Activated T-helper 2 cell treated with anti-CD3 and anti-CD28 coated beads, Interferon-gamma antibody, Interleukin-2, Interleukin-4, amounts not matched to agents 10 μg/mL and 5 μg/mL and 100 μg/mL, durations not matched to agents 14 hours and 24 hours and 36 hours (primary cell): ENCODE data around the gene PIK3C2G. TPM values are rescaled to one million over a fixed set of nuclear protein-coding genes. Genes with fewer than 3 reads are reported as not detected.

Experiments used
- DNase-seq: peaks from one replicate; pipeline ENCODE4 v3.0.0; 2021; ENCODE audit warnings: low spot score
- H3K27ac Mint-ChIP-seq: one replicate; pipeline ENCODE4 v1.8.0; 2021; ENCODE audit warnings: mixed read lengths
- H3K27me3 Mint-ChIP-seq: one replicate; pipeline ENCODE4 v1.8.0; 2021; ENCODE audit warnings: low read depth, mixed read lengths
- H3K36me3 Mint-ChIP-seq: one replicate; pipeline ENCODE4 v1.8.0; 2021; ENCODE audit warnings: low read depth, mixed read lengths
- H3K4me1 Mint-ChIP-seq: one replicate; pipeline ENCODE4 v1.8.0; 2021; ENCODE audit warnings: low read depth, mixed read lengths
- H3K4me3 Mint-ChIP-seq: one replicate; pipeline ENCODE4 v1.8.0; 2021; ENCODE audit warnings: low read depth, mild to moderate bottlenecking, moderate library complexity, mixed read lengths
- H3K9me3 Mint-ChIP-seq: one replicate; pipeline ENCODE4 v1.8.0; 2021; ENCODE audit warnings: mixed read lengths
- intact Hi-C: fragments of 100-400 bp; cut with micrococcal nuclease; formaldehyde crosslinking; loops from one replicate; pipeline ENCODE4 v1.15.1; 2023
- total RNA-seq: library from RNA; stranded (reverse); gene quantifications from 2 replicates; pipeline ENCODE4 v1.2.3, GENCODE V29; 2022

PIK3C2G gene
- total RNA-seq, 1 donor from 2014 or later = not detected

- Mint-ChIP-seq H3K4me3 (no peak overlapping the region), H3K9me3 (peaks cover 2% of the 10 kb centered on the region), H3K36me3 (no peaks in the 10 kb centered on the region), H3K27ac (no peak overlapping the region), H3K4me1 (no peaks in the 10 kb centered on the region), H3K27me3 (no peaks in the 10 kb centered on the region)
- DNase-seq = no peak
- intact Hi-C loops = no loop called here
These were observed 61.8 kb downstream of the PIK3C2G start for GRCh38 chr12:18323159-18323558.

- H3K27ac Mint-ChIP-seq = no peak overlapping the region
- H3K36me3 Mint-ChIP-seq = no peaks in the 10 kb centered on the region
- intact Hi-C loops = no loop called here
- no peaks in the 10 kb centered on the region for H3K4me1 Mint-ChIP-seq
- H3K4me3 Mint-ChIP-seq = no peak overlapping the region
- peaks cover 3% of the 10 kb centered on the region for H3K9me3 Mint-ChIP-seq
- H3K27me3 Mint-ChIP-seq = no peaks in the 10 kb centered on the region
- no peak for DNase-seq
These were observed 65.7 kb downstream of the PIK3C2G start for GRCh38 chr12:18327036-18327435.

GRCh38 chr12:18332173-18332572 is 70.9 kb downstream of the PIK3C2G start:
- Mint-ChIP-seq H3K9me3 (peaks cover 7% of the 10 kb centered on the region), H3K4me3 (no peak overlapping the region), H3K27ac (no peak overlapping the region), H3K36me3 (no peaks in the 10 kb centered on the region), H3K27me3 (no peaks in the 10 kb centered on the region), H3K4me1 (no peaks in the 10 kb centered on the region)
- intact Hi-C loops = no loop called here
- DNase-seq = no peak

- Mint-ChIP-seq H3K4me1 (no peaks in the 10 kb centered on the region), H3K9me3 (no peaks in the 10 kb centered on the region), H3K36me3 (no peaks in the 10 kb centered on the region), H3K27me3 (no peaks in the 10 kb centered on the region), H3K27ac (no peak overlapping the region), H3K4me3 (no peak overlapping the region)
- DNase-seq = no peak
- intact Hi-C loops = no loop called here
These were observed 78.3 kb downstream of the PIK3C2G start for GRCh38 chr12:18339633-18340032.

DNA sequence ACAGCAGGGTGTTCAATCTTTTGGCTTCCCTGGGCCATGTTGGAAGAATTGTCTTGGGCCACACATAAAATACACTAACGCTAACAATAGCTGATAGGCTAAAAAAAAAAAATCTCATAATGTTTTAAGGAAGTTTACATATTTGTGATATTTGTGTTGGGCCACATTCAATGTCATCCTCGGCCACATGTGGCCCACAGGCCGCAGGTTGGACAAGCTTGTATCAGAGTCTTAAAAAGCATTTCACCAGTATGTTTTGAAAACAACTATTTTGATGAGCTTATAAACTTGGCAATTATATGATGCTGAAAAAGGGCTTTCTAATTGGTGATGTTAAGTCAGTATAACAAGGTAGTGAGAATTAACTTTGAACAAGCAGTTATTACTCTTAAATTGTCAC is 78.9 kb downstream of the PIK3C2G start:
- H3K9me3 Mint-ChIP-seq = no peaks in the 10 kb centered on the region
- H3K36me3 Mint-ChIP-seq = no peaks in the 10 kb centered on the region
- no peak for DNase-seq
- H3K4me1 Mint-ChIP-seq = no peaks in the 10 kb centered on the region
- no peak overlapping the region for H3K4me3 Mint-ChIP-seq
- intact Hi-C loops = no loop called here
- H3K27me3 Mint-ChIP-seq = no peaks in the 10 kb centered on the region
- no peak overlapping the region for H3K27ac Mint-ChIP-seq

DNA sequence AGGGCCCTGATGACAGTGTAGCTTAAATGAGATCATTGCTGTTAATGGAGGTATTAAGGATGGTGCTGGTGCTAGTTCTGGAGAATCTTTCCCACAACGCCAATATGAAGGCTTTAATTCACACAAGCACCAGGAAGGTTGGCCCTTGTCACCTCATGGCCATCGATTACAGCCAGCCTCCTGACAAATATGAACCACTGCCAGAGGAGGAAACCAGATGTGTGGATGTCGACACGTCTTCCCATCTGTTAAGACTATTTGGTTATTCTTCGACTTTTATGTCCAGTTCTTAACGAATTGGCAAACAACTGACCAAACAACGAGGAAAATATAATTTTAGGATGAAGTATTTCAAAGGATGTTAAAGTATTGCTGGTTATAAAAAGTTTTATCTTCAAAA is 79.5 kb downstream of the PIK3C2G start:
- no peak overlapping the region for H3K4me3 Mint-ChIP-seq
- H3K4me1 Mint-ChIP-seq = no peaks in the 10 kb centered on the region
- no peaks in the 10 kb centered on the region for H3K27me3 Mint-ChIP-seq
- H3K9me3 Mint-ChIP-seq = no peaks in the 10 kb centered on the region
- intact Hi-C loops = no loop called here
- H3K36me3 Mint-ChIP-seq = no peaks in the 10 kb centered on the region
- no peak overlapping the region for H3K27ac Mint-ChIP-seq
- DNase-seq = no peak

GRCh38 chr12:18343708-18344107 is 82.4 kb downstream of the PIK3C2G start:
- Mint-ChIP-seq H3K27ac (no peak overlapping the region), H3K27me3 (no peaks in the 10 kb centered on the region), H3K4me1 (no peaks in the 10 kb centered on the region), H3K9me3 (no peaks in the 10 kb centered on the region), H3K36me3 (no peaks in the 10 kb centered on the region), H3K4me3 (no peak overlapping the region)
- intact Hi-C loops = no loop called here
- DNase-seq = no peak

- Mint-ChIP-seq H3K9me3 (peaks cover 5% of the 10 kb centered on the region), H3K4me1 (no peaks in the 10 kb centered on the region), H3K27ac (no peak overlapping the region), H3K4me3 (no peak overlapping the region), H3K36me3 (no peaks in the 10 kb centered on the region), H3K27me3 (no peaks in the 10 kb centered on the region)
- intact Hi-C loops = no loop called here
- DNase-seq = no peak
These were observed 83.9 kb downstream of the PIK3C2G start for GRCh38 chr12:18345021-18345735.

DNA sequence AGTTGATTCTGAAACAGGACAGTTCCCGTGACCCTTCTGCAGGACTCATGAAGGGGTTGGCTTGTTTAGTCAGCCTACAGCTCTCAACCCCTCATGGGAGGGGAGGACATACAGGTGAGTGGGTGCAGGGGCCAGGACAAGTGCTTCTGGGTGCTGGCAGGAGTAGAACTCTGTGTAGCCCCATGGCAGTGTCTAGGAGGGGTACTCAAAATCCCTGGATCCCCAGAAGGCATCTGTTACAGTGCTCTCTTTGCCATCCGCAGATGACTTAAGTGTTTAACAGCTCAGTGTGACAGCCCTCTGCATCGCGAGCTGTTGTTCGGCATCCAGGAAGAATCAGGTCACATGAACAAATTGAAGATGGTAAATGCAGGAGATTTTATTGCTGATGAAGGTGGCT is 91.0 kb downstream of the PIK3C2G start:
- Mint-ChIP-seq H3K4me3 (no peak overlapping the region), H3K9me3 (peaks cover 15% of the 10 kb centered on the region), H3K27me3 (no peaks in the 10 kb centered on the region), H3K36me3 (no peaks in the 10 kb centered on the region), H3K4me1 (no peaks in the 10 kb centered on the region), H3K27ac (no peak overlapping the region)
- intact Hi-C loops = no loop called here
- no peak for DNase-seq

- H3K27me3 Mint-ChIP-seq = no peaks in the 10 kb centered on the region
- H3K4me1 Mint-ChIP-seq = no peaks in the 10 kb centered on the region
- no peaks in the 10 kb centered on the region for H3K36me3 Mint-ChIP-seq
- intact Hi-C loops = no loop called here
- DNase-seq = no peak
- peaks cover 14% of the 10 kb centered on the region for H3K9me3 Mint-ChIP-seq
- no peak overlapping the region for H3K27ac Mint-ChIP-seq
- no peak overlapping the region for H3K4me3 Mint-ChIP-seq
These were observed 94.1 kb downstream of the PIK3C2G start for GRCh38 chr12:18355429-18355828.

GRCh38 chr12:18358077-18358476 is 96.8 kb downstream of the PIK3C2G start:
- Mint-ChIP-seq H3K27me3 (no peaks in the 10 kb centered on the region), H3K4me3 (no peak overlapping the region), H3K27ac (no peak overlapping the region), H3K4me1 (no peaks in the 10 kb centered on the region), H3K36me3 (no peaks in the 10 kb centered on the region), H3K9me3 (peaks cover 20% of the 10 kb centered on the region)
- no peak for DNase-seq
- intact Hi-C loops = no loop called here

GRCh38 chr12:18358930-18359329 is 97.6 kb downstream of the PIK3C2G start:
- Mint-ChIP-seq H3K9me3 (peaks cover 23% of the 10 kb centered on the region), H3K36me3 (no peaks in the 10 kb centered on the region), H3K4me3 (no peak overlapping the region), H3K27ac (no peak overlapping the region), H3K4me1 (no peaks in the 10 kb centered on the region), H3K27me3 (no peaks in the 10 kb centered on the region)
- intact Hi-C loops = no loop called here
- DNase-seq = no peak

DNA sequence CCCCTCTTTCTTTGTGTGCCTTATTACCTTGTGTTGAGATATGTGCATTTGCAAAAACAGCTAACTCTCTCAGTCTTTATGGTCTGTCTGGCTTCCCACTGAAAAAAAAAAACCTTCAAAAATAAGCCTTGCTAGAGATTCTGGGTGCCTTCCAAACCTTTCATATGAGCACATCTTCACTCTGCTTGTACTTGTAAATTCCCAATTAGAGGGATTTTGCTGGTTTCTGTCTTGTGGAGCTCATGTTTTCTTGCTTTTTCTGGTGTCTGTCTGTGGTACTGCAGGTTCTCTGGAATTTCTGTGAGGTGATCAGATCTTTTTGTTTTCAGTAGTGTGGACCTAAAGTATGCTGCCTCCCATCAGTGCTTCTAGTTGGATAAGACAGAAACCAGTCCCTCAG is 100.1 kb downstream of the PIK3C2G start:
- Mint-ChIP-seq H3K9me3 (peaks cover 31% of the 10 kb centered on the region), H3K27ac (no peak overlapping the region), H3K36me3 (no peaks in the 10 kb centered on the region), H3K4me1 (no peaks in the 10 kb centered on the region), H3K27me3 (no peaks in the 10 kb centered on the region), H3K4me3 (no peak overlapping the region)
- no peak for DNase-seq
- intact Hi-C loops = no loop called here

- no peaks in the 10 kb centered on the region for H3K36me3 Mint-ChIP-seq
- intact Hi-C loops = no loop called here
These were observed 102.0 kb downstream of the PIK3C2G start for GRCh38 chr12:18363321-18363720.

More at GRCh38 chr12:18363321-18363720, 102.0 kb downstream of the PIK3C2G start:
- Mint-ChIP-seq H3K9me3 (peaks cover 28% of the 10 kb centered on the region), H3K27me3 (no peaks in the 10 kb centered on the region), H3K27ac (no peak overlapping the region), H3K4me3 (no peak overlapping the region), H3K4me1 (no peaks in the 10 kb centered on the region)
- no peak for DNase-seq
